GM19463 (cell line): ENCODE data around the gene RNF213.
"Not testable (repeated sequence)": the region's sequence is repeated elsewhere in the genome, so short reads cannot be mapped to it uniquely, and the experiment has no call there.

Experiments
- ATAC-seq: cut with Tn5 transposase; IDR thresholded peaks from one replicate; pipeline ENCODE4 v1.9.1; 2021; ENCODE audit warnings: mild to moderate bottlenecking, moderate library complexity; ENCODE audit not compliant: unreplicated experiment

The RNF213 gene

DNA sequence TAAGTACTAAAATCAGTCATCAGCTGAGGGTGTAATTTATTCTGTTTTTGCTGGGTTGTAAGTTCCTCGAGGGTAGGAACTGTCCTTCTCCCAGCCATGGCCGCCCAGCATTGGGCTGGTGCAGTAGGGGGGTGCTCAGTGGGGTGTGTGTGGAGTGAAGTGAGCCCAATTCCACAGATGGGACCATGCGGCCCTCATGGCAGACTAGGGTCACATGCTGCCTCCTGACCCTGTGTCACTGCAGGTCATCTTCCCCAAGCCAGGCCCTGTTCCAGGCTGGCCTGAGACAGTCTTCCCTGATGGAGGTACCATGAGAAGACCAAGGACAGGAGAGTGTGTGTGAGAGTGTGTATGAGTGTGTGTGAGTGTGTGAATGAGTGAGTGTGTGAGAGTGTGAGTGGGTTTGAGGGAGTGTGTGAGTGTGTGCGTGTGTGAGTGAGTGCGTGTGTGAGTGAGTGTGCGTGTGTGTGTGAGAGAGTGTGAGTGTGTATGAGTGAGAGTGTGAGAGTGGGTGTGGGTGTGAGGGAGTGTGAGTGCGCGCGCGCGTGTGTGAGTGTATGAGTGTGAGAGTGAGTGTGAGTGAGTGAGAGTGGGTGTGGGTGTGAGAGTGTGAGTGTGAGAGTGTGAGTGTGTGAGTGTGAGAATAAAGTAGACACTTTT lies 36.7 kb upstream of the RNF213 start:
- no peak for ATAC-seq

DNA sequence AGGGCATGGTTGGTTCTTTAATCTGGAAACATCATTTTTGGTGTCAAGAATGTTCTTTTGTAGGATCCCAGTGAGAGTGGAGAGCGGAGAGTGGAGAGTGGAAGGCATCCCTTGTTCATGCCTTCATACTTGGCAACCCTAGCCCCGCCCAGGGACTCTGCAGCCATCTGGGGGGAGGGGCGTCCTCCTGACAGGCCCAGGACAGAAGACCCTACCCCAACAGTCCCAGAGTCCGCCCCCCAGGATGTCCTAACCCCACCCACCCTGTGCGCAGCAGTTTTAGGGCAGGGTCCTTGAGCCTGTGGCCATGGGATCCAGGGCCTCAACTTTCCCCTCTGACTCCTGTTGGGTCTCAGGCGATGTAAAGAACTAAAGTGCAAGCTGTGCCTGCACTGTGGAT lies 36.0 kb upstream of the RNF213 start:
- no peak for ATAC-seq

DNA sequence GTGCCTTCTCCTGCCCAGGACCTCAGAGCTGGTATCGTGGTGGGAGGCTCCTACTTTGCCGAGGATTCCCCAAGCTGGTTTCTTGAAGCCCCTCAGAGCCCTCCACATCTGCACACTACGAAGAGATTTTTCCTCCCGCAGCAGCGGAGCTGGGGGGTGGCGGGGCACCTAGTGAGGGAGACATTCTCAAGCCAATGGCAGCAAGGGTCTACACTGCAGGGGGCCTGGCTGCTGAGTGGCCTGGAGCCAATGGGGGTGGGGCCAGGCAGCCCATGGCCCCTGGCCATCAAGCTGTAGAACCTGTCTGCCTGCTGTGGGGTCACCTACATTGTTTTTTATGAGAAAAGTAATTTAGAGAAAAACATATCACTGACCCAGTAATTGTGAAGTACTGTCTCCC lies 35.4 kb upstream of the RNF213 start:
- no peak for ATAC-seq

DNA sequence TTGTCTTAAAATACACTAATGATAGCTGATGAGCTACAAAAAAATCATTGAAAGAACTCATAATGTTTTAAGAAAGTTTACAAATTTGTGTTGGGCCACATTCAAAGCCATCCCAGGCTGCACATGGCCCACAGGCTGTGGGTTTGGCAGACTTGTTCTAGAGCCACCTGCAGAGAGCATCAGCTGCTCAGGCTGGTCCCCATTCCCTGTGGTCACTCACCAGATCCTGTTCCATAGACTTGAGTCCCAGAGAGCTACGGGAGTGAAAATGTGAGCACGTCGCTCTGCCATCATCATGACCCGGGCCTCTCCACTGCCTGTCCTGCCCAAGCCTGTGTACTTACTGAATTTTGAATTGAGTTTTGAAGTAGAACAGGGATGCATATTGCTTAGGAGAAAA lies 33.5 kb upstream of the RNF213 start:
- ATAC-seq: no peak

DNA sequence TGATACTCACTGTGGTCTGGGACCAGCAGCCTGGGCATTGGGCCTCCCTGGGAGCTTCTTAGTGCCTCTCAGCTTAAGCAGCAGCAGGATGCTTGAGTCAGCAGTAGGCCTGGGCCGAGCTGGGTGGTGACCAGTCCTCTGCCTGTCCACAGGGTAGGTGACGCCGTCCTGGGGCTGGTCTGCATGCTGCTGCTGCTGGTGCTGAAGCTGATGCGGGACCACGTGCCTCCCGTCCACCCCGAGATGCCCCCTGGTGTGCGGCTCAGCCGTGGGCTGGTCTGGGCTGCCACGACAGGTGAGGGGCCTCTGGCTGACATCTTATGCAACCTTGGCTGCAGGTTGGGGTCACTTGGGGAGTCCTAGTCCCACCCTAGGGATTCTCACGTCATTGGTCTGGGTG lies 33.0 kb upstream of the RNF213 start:
- ATAC-seq: no peak

DNA sequence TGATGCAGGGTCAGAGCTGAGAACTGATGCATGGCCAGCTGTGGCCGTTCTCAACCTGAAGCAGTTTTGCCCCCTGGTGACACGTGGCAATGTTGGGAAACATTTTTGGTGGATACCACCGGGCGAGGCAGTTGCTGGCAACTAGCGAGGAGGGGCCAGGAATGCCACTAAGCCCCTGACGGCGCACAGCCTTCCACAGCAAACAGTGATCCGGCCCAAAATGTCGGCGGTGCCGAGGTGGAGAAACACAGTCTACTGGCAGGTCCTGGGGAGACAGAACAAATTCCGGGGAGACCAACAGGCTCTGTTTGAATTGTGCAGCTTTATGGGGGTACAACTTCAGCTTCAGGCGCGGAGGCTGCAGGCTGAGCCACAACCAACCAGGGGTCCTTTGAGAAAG lies 32.2 kb upstream of the RNF213 start:
- ATAC-seq: no peak

DNA sequence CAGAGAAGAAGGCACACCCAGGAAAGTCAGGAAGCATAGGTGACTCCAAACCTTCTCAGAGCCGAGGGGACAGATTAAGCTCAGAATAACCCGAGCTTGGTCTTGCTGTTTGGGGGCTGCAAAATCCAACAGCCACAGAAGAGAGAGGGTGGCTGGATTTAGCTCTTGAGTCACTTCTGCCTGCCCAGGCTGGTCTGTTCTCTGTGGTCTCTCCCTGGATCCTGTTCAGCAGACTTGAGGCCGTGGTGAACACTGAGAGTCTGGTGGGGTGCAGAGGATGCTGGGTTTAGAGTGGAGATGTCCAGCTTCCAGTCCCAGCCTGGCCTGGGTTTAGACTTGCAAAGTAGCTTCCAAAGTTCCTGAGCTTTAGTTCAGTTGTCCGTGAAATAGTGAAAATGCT lies 31.6 kb upstream of the RNF213 start:
- no peak for ATAC-seq

DNA sequence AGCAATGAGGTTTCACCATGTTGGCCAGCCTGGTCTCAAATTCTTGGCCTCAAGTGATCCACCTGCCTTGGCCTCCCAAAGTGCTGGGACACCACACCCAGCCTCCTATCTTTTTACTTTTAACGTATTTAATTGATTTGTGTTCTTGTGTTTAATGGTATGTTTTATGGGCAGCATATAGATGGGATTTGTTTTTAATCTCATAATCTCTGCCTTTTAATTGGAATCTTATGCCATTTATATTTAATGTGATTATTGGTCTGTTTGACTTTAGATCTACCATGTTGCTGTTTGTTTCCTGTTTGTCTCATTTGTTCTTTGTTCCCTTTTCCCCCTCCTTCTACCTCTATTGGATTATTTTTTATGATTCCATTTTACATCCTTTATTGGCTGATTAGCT lies 28.2 kb upstream of the RNF213 start:
- no peak for ATAC-seq

DNA sequence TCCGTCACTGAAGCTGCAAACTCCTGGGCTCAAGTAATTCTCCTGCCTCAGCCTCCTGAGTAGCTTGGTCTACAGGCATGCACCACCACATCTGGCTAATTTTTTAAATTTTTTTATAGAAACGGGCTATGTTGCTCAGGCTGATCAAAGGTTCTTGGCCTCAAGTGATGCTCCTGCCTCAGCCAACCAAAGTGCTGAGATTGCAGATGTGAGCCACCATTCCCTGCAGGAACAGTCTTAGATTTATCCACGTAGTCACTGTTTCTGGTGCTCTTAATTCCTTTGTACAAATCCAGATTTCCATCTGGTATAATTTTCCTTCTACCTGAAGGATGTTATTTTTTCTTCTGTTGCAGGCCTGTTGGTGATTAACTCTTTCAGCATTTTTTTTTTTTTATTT lies 27.4 kb upstream of the RNF213 start:
- ATAC-seq: no peak

DNA sequence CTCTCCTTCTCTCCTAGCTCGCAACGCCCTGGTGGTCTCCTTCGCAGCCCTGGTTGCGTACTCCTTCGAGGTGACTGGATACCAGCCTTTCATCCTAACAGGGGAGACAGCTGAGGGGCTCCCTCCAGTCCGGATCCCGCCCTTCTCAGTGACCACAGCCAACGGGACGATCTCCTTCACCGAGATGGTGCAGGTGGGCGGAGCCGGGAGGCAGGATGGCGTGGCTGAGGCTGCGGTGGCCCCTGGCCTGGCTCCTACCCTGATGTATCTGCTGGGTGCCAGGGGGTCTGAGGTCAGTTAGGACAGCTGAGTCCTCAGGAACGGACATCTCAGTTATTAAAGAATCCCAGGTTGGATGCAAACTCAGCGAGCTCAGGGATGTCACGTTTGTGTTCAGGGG lies 23.7 kb upstream of the RNF213 start:
- ATAC-seq: no peak

DNA sequence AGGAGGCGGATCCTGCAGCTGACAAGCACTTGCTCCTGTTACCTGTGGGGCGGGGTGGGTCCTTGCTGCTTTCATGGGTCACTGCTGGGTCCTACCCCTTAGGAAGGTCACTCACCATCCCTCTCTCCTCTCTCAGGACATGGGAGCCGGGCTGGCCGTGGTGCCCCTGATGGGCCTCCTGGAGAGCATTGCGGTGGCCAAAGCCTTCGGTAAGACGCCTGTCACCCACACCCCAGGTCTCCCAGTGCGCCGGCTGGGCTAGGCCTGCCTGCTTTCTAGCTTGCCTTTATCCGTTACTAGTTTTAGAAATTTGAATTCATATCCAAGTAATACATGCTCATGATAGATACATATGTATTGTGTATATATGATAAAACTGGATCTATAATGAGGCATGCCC lies 23.3 kb upstream of the RNF213 start:
- no peak for ATAC-seq

DNA sequence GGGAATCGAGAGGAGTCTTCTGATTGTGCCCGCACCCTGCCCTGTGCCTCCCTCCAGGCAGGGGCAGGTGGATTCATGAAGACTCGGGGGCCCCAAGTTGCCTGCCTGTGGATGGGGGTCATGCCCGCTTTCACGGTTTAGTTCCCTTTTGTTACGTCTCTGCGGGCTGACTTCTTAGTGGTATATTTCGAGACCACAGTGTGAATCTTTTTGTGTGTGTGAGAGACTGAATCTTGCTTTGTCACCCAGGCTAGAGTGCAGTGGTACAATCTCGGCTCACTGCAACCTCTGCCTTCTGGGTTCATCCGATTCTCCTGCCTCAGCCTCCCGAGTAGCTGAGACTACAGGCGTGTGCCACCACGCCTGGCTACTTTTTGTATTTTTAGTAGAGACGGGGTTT lies 18.1 kb upstream of the RNF213 start:
- no peak for ATAC-seq

DNA sequence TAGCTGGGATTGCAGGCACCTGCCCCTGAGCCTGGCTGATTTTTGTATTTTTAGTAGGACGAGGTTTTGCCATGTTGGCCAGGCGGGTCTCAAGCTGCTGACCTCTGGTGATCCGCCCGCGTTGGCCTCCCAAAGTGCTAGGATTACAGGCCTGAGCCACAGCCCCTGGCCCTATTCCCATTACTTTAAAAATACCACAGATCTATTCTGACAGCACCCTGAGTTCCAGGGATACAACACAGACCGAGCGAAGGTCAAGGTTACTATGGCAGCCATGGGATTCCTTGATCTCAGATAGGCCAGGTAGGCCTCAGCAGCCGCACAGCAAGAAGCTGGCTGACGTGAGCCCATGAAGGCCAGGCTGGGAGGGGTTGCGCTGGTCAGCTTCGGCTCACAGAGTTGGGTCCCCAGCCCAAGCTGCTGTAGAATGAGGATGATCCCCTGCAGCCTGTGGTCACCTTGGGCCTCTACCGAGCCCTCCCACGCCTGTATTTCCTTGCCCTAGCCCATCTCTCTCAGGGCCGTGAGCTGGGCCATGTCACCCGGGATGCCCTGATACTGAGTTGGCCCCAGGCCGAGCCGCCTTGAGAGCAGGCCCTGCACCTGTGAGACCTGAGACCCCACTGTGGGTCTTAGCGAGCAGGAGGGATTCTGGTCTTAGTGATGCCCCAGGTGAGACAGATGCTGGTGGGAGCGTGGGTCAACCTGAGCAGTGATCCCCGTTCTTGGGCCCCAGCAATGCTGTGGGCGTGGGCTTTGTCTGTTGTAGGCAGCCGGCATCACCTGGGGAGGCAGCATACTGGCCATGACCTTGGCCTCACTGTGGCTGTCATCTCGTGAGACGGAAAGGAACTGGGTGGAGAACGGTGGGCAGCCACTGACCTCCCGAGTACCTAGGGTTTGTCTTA lies 16.9 kb upstream of the RNF213 start:
- no peak for ATAC-seq

DNA sequence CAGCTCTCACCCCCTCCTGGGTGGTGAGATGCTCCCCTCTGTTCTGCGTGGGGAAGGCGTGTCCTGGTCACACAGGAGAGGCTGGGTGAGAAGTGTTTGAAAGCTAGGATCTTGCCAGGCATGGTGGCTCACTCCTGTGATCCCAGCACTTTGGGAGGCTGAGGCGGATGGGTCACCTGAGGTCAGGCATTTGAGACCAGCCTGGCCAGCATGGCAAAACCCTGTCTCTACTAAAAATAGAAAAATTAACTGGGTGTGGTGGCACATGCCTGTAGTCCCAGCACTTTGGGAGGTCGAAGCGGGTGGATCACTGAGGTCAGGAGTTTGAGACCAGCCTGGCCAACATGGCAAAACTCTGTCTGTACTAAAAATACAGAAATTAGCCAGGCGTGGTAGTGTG lies 16.2 kb upstream of the RNF213 start:
- ATAC-seq: not testable (repeated sequence)

DNA sequence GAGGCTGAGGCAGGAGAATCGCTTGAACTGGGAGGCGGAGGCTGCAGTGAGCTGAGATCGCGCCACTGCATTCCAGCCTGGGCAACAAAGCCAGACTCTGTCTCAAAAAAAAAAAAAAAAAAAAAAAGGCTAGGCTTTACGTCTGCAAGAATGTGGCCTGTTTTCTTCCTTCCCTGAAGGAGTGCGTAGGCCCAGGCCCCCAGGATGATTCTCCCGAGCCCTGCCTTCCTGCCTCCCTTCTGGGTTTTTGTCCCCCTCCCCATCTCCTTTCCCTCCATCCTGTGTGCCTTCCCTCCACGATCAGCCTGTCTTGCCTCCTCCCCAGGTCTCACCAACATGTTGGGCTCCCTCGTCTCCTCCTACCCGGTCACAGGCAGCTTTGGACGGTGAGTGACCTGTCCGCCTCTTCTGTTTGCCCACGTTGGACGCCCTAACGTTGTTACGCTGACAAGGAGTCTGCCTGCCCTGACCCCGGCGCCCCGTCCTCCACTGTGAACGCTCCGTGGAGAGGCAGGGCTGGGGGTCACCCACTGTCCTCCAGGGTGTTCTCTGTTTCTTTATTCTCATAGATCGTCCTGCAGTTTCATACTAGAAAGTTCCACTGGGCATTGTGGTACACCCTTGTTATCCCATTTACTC lies 15.7 kb upstream of the RNF213 start:
- no peak for ATAC-seq

DNA sequence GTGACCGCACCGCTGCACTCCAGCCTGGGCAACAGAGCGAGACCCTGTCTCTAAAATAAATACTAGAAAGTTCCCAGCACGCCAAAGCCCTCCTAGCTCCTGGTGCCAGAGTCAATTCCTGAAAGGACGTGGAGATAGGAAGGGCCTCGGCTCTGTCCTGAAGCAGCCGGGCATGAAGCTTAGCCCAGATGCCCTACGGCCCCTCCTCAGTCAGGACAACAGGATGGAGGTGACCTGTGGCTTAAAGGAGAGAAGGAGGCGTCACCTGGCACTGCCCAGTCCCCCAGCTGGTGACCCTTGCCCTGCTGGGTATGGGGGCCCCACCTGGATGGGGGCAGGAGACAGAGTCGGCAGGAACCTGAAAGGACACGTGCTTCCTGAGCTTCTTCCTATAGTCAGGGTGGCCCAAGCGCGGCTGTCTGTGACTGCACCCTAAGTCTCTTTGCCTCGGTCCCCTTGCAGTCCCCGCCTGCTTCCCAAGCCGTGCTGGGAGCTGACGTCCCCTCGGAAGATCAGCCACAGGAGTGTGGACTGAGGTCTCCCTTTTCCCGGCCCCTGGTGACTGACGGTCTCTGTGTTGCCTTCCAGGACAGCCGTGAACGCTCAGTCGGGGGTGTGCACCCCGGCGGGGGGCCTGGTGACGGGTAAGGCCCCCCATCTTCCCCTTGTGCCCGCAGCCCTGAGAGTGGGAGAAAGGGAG lies 14.9 kb upstream of the RNF213 start:
- ATAC-seq: no peak

DNA sequence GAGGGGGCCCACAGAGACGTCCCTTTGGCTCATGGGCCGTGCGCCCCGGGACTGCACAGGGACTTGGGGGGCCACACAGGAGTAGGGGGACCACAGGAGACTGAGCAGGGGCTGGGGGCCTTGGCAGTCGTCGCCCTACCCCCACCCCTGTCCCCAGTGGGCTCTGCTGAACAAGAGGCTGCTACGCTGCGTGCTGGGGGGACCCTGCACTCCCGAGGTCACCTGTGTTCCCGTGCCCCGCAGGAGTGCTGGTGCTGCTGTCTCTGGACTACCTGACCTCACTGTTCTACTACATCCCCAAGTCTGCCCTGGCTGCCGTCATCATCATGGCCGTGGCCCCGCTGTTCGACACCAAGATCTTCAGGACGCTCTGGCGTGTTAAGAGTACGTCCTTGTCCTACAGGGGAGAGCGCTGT lies 14.4 kb upstream of the RNF213 start:
- no peak for ATAC-seq

DNA sequence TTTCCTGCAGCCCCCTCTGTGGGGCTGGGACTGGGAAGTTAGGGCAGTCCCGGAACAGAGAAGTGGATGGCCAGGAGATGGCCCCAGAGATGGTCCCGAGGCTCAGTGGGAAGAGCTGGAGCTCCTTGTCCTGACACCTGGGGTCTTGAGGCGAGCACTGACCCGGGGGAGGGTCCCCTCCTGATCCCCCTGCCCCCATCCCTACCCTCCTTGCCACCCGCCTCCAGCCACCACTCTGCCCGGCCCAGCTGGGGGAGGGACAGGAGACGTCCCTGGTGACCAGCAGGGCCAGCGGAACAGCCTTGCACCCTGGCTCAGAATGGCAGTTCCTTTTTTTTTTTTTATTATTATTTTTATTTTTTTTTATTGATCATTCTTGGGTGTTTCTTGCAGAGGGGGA lies 13.9 kb upstream of the RNF213 start:
- no peak for ATAC-seq

DNA sequence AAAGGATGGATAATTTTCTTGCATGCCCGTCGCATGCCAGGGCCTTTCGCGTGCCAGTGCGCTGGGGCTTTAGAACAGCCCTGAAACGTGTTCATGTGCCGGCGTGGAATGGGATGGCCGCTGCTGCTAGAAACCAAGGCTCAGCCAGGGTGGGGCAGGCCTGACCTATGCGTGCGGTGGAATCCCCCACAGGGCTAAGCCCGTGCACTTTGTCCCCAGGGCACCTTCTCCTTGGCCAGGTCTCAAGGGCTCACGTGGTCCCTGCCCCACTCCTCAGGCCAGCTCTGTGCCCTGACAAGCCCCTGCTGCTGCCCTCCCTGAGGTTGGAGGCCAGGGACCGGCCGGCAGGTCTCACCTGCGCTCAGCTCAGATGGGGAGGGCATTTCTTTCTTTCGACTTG lies 13.1 kb upstream of the RNF213 start:
- no peak for ATAC-seq

DNA sequence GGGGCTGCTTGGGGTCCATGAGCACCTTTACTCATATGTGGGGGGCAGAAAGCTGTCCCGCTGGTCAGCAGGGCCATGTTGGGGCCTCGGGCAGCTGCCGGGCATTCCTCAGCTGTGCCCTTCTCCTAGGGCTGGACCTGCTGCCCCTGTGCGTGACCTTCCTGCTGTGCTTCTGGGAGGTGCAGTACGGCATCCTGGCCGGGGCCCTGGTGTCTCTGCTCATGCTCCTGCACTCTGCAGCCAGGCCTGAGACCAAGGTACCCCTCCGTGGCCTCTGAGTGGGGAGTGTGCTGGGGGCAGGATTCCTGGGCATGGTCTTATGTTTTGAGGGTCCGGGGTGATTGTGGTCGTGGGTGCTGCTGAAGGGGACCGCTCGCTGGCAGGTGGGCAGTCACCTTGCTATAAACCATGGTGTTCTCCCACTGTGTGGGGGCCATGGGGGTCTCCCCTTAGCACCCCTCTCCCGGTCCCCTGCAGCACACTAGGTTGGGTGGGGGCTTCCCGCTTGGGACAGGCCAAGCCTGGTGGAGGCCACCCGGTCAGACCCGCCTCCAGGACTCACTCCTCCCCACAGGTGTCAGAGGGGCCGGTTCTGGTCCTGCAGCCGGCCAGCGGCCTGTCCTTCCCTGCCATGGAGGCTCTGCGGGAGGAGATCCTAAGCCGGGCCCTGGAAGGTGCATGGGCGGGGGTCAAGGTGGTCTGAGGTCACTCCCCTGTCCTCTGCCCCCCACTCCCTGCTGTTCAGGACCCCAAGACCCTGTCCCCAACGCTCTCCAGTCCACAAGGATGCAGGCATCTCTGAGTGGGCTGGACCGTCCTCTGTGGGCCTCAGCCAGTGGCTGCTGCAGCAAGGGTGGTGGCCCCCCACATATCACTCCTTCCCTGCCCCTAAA lies 12.4 kb upstream of the RNF213 start:
- no peak for ATAC-seq
